GM18951 (cell line): ENCODE results near the gene ALDH1L2.

Source experiments
- POLR2A ChIP-seq: IDR thresholded peaks from 4 replicates; pipeline ENCODE4 v1.6.1; 2011; ENCODE audit warnings: mild to moderate bottlenecking; ENCODE audit not compliant: insufficient read length, insufficient read depth; ENCODE audit errors: extremely low read depth
- in situ Hi-C: fragments of 300-500 bp; cut with MboI; formaldehyde crosslinking; loops from one replicate; pipeline ENCODE4 v1.12.0; 2022; ENCODE audit warnings: low sequenced_read_pairs, mixed read lengths, inconsistent platforms; ENCODE audit not compliant: unreplicated experiment

Gene ALDH1L2

DNA sequence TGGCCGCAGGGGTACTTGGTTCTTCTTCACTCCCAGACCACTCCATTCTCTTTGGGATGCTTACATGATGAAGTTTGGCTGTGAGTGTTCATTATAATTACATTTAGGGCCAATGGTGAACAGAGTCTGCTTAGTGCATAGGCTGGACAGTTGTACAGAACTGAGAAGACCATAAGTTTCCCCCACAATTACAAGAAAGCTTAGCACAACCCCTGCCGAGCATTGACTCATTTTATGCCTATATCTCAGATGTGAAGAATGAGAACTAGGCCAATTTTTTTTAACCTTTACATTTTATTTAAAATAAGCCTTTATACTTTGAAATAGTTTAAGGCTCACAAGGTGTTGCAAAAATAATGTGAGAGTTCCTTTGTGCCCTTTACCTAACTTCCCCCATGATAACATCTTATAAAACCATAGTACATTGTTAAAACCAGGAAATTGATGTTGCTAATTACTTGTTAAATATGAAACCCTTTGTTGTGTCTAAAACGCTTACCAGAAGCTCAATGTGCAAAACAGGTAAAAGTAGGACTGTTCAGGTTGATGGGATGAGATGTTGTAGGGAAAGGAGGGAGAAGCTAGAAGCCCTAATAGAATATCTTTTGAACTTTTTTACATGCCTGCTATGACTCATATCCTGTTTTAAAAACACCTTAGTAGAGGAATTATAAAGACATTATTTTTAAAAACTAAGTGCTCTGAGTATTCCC is 47.2 kb downstream of the ALDH1L2 start:
- no peak for TF ChIP-seq POLR2A
- in situ Hi-C loops, result no loop called here

DNA sequence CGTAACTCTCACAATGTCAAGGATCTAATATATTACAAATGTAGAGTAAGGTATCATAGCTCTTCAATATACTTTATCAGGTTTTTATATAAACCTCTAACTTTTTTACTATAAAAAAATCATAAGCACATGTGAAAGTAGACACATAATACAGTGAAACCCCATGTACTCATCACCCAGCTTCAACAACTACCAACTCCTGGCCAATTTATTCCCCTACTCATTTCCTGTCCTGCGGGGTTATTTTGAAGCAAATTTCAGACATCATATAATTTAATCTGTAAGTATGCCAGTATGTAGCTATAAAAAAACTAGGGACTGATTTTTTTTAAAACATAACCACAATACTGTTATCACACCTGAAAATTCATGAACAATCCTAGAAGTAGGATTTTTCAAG is 50.4 kb downstream of the ALDH1L2 start:
- in situ Hi-C loops, result no loop called here
- no peak for TF ChIP-seq POLR2A

DNA sequence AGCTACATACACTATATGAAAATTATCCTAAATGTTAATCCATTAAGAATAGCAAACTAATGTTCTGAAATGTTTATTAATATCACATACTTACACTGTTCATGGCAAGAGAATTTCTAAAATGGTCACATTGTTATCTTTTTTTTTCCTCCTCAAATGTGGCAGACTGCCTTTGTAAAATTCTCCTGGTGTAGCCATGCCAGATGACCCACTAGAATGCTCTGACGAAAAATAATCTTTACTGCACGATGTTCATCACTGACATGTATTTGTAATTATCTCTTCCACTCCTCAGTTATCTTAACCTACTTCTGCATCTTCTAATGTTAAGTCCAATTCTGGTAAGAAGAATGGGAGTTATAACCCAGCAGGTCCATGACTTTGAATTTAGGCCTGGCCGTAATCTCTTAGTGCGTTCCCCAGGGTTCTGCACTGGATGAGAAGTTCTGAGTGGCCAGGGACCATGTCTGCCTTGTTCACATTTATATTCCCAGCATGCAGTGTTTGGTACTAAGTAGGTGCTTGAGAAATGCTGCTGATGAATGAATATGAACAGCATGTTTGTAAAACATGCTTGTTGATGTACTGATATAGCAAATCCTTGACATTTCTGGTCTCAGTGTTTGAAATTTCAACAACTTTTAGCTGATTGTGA is 51.4 kb downstream of the ALDH1L2 start:
- TF ChIP-seq POLR2A, result no peak
- in situ Hi-C loops, result no loop called here

DNA sequence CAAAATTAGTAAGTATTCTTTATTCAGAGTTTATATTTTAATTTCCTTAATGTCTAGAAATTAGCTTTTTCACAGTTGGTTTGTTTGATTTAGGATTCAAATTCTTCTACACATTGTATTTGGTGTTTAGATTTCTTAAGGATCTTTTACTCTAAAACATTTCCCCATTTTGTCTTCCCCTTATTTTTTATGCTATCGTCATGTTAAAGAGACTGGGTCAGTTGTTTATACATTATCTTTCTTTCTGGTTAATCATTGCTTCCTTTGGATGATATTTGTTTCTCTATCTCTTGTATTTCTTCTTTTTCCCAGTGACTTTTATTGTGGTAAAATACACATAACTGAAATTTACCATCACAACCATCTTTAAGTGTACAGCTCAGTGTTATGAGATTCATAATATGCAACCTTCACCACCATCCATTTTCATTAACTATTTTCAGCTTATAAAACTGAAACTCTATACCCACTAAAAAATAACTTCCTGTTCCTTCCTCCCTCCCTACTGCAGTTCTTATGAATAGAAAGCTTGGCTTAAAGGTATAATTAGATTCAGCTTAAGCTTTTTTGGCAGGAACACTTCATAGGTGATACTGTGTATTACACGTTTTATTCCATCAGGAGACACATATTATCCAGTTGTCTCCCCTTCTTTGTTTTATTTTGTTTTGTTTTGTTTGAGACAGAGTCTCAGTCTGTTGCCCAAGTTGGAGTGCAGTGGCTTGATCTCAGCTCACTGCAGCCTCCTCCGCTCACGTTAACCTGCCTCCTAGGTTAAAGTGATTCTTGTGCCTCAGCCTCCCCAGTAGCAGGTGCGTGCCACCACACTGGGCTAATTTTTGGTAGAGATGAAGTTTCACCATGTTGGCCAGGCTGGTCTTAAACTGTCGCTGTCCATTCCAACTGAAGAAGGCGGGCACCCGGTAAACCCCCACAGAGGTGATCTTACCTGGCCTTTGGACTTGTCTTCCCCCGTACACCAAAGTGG is 53.1 kb downstream of the ALDH1L2 start:
- no peak for TF ChIP-seq POLR2A
- in situ Hi-C loops, result no loop called here

DNA sequence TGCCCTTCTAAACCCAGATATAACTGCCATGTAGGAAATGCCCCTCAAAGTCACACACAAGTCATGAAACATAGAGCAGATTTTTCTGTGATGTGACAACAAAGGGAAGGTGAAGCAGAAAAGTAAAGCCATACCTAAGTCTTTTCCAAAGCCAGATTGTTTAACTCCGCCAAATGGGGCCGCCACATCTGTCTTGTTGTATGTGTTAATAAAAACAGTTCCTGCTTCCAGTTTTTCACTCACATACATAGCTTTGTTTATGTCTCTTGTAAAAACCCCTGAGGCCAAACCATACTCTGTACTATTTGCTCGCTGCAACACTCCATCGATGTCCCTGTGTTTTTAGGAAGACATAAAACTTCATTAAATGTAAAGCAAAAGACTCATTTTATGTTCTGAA is 57.8 kb downstream of the ALDH1L2 start:
- in situ Hi-C loops, result no loop called here
- no peak for TF ChIP-seq POLR2A

DNA sequence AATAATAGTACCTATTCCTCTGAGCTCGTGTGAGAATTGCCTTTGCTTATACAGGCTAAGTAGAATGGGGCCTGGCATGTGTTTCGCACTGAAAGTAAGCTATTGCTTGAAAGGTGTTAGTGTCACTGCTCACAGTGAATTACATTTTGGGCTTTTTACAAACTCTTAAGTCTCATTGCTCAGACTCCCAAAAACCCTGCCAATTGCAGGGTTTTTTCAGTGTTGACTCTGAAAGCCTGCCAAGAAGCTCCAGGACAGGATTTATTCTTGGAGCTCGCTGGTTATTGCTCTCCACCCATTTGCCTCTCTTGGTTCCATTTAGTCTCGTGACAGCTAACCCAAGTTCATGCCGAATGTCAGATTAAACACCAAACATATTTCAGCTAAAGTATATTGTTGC is 58.4 kb downstream of the ALDH1L2 start:
- in situ Hi-C loops, result no loop called here
- TF ChIP-seq POLR2A, result no peak

DNA sequence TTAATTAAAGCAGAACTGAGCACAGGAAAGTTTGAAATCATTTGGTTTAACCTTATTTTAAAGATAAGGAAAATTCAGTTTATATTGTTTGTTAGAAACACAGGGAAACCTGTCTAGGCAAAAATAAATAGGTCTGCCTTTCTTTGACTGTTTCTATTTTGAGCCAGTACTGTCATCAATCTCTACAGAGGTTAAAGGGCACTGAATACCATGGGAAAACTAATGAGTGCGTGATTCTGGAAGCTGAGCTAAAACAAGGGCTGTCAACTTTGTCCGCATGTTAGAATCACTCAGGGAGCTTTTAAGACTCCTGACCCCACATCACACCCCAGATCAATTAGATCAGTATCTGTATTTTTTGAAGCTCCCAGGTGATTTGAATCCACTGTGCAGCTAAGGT is 59.3 kb downstream of the ALDH1L2 start:
- no peak for TF ChIP-seq POLR2A
- in situ Hi-C loops, result no loop called here

DNA sequence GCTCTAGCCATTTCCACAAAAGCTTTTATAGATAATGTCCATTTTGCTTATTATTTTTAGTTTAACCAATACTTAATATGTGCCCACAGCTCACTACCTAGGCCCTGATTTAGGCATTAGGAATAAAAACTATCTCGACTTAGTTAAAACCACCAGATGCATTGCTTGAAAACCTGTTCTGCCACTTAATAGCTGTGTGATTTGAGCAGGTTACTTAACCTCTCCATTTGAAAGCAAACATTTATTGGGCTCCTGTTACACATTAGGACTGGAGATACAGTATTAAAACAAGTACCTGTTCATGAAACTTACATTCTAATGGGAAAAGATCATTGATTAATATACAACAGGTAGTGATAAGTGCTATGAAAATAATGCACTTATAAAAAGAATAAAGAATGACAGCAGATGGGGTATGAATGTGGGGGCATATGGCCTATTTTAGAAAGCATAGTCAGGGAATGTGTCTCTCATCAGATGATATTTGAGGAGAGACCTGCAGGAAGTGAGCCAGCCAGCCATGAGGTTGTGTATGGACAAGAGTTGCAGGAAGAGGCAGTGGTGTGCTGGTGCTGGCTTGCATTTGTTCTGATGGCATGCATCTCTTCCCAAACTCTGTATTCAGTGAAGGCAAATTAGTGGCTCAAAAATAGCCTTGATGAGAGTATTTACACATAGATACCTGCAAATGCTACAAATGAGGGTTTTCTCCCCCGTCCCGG is 63.9 kb downstream of the ALDH1L2 start:
- no peak for TF ChIP-seq POLR2A
- in situ Hi-C loops, result no loop called here

DNA sequence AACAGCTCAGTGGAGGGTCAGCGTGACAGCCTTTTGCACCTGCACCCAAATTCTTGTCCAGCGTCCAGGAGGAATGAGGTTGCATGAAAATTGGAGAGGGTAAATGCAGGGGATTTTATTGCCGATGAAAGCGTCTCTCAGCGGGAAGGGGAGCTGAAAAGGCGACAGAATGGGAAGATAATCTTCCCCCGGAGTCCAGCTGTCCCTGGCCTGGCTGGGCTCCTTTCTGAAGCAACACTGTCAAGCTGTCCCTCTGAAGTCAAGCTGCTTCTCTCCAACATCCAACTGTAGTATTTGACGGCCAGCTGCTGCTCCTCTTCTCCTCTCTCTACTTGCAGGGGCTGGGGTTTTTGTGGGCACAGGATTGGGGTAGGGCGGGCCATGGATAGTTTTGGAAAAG is 65.5 kb downstream of the ALDH1L2 start:
- TF ChIP-seq POLR2A, result no peak
- in situ Hi-C loops, result no loop called here

DNA sequence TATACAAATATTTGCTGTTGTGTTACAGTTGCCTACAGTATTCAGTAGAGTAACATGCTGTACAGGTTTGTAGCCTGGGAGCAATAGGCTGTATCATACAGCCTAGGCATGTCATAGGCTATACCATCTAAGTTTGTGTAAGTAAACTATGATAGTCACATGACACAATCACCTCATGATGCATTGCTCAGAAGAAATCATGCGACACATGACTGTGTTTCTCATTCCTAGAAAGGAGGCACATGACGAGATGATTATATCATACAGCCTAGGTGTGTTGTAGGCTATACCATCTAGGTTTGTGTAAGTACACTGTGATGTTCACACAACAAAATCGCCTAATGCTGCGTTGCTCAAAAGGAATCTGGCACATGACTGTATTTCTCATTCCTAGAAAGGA is 66.2 kb downstream of the ALDH1L2 start:
- in situ Hi-C loops, result no loop called here
- TF ChIP-seq POLR2A, result no peak

DNA sequence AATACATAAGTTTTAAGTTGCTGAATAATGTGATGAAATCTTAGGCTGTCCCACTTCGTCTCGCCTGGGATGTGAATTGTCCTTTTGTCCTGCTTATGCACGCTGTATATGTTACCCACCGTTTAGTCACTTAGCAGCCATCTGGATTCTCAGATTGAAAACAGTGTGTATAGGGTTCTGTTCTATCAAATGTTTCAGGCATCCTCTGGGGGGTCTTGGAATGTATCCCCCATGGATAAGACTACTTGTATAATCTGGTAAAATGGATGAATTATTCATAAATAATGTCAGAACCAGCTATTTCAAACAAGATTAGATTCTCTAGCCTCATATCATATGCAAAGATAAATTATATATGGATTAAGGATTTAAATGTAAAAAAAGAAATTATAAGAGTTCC is 68.7 kb downstream of the ALDH1L2 start:
- TF ChIP-seq POLR2A, result no peak
- in situ Hi-C loops, result no loop called here

DNA sequence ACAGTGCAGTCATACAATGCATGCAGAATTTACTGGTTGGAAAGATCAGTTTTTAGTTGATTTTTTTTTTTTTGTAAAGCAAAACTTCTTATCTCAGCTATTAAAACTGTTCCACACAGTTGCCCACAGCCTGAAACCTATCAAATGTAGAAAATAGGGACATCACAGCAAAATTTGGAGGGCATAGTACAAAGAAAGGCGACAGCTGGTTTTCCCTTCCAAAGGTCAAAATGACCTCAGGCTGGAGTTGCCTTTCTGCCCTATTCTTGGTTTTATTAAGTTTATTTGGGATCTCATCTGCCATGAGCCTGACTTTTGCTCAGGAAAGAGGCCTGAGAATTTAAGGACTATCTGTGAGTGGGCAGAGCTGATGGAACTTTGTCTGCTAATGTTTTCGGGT is 69.7 kb downstream of the ALDH1L2 start:
- in situ Hi-C loops, result no loop called here

DNA sequence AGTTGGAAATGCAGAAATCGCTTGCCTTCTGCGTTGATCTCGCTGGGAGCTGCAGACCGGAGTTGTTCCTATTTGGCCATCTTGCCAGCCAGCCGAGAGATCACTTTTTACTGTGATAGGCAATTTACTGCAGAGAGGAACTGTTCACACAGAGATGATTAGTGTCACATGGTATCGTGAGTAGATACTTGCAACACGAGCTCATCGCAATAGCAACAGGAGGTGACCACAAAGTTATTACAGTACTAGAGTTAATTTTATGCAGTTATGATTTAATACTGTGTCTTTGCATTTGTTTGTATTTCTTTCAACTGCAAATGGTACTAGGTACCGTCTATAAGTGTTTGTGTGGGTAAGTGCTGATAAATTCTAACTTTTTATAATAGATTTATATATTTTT is 70.4 kb downstream of the ALDH1L2 start:
- no peak for TF ChIP-seq POLR2A
- in situ Hi-C loops, result no loop called here

More for the DNA sequence above, 69.7 kb downstream of the ALDH1L2 start:
- no peak for TF ChIP-seq POLR2A
